Lower lobe of right lung (tissue), 2 donors: ENCODE results near the gene PARS2. TPM values are rescaled to one million over a fixed set of nuclear protein-coding genes. Genes with fewer than 3 reads are reported as not detected.

Experiments
- ATAC-seq, 2 donors: fragments of 200-7000 bp; cut with Tn5 transposase; one replicate each; pipeline ENCODE4 v1.9.1; 2020 to 2022; ENCODE audit warnings: mild to moderate bottlenecking in 2 of 2, moderate library complexity in 2 of 2
- DNase-seq: peaks from one replicate; pipeline ENCODE4 v3.0.0-alpha.2; 2020
- H3K27ac ChIP-seq: fragments of 200-600 bp; one replicate; pipeline ENCODE4 v1.8.0; 2022
- H3K27me3 ChIP-seq: fragments of 200-600 bp; one replicate; pipeline ENCODE4 v1.8.0; 2022; ENCODE audit warnings: low read depth
- H3K36me3 ChIP-seq: fragments of 200-600 bp; one replicate; pipeline ENCODE4 v1.8.0; 2022; ENCODE audit warnings: mild to moderate bottlenecking
- H3K4me1 ChIP-seq: fragments of 200-600 bp; one replicate; pipeline ENCODE4 v1.8.0; 2022
- H3K4me3 ChIP-seq: fragments of 200-600 bp; one replicate; pipeline ENCODE4 v1.8.0; 2022; ENCODE audit warnings: mild to moderate bottlenecking
- H3K9me3 ChIP-seq: fragments of 200-600 bp; one replicate; pipeline ENCODE4 v1.8.0; 2022
- CTCF ChIP-seq: fragments of 200-600 bp; IDR thresholded peaks from one replicate; pipeline ENCODE4 v1.8.0; 2022; ENCODE audit warnings: antibody characterized with exemption, mild to moderate bottlenecking
- intact Hi-C: fragments of 100-400 bp; cut with DNase I; formaldehyde crosslinking; loops from one replicate; pipeline ENCODE4 v1.11.0; 2022
- total RNA-seq: library from RNA; stranded (reverse); fragmentation: NEBNext Ultra II Directional; extraction: Animal tissue kit (Norgen Biotek cat#: 25700); gene quantifications from one replicate; pipeline ENCODE4 v1.2.1, GENCODE V29; 2021
- donor health status: DM: no; HTN: yes; CAD: no; lungs with severe emphysema.

Gene PARS2
- total RNA-seq, 1 donor from 2014 or later = 3.3 TPM

- H3K27me3 ChIP-seq = no peaks in the 10 kb centered on the region
- H3K36me3 ChIP-seq = peaks cover 22% of the 10 kb centered on the region
- no peak overlapping the region for H3K4me3 ChIP-seq
- no peak for TF ChIP-seq CTCF
- peak; percentile 16 to 23 for ATAC-seq
- no peak overlapping the region for H3K27ac ChIP-seq
- no peak for DNase-seq
- intact Hi-C loops = no loop called here
- no peaks in the 10 kb centered on the region for H3K9me3 ChIP-seq
- no peaks in the 10 kb centered on the region for H3K4me1 ChIP-seq
Observed at GRCh38 chr1:54754486-54755285, 9.6 kb downstream of the PARS2 start.

- ATAC-seq (peak in 1 of 2 donors; percentile 14), DNase-seq (no peak)
- H3K27me3 ChIP-seq = no peaks in the 10 kb centered on the region
- H3K4me3 ChIP-seq = no peak overlapping the region
- H3K4me1 ChIP-seq = no peaks in the 10 kb centered on the region
- TF ChIP-seq CTCF = no peak
- intact Hi-C loops = no loop called here
- H3K27ac ChIP-seq = no peak overlapping the region
- no peaks in the 10 kb centered on the region for H3K9me3 ChIP-seq
- peaks cover 22% of the 10 kb centered on the region for H3K36me3 ChIP-seq
Observed at GRCh38 chr1:54754045-54754444, 10.3 kb downstream of the PARS2 start.

- H3K36me3 ChIP-seq = no peaks in the 10 kb centered on the region
- DNase-seq (no peak), ATAC-seq (no peak)
- H3K4me3 ChIP-seq = no peak overlapping the region
- no peaks in the 10 kb centered on the region for H3K4me1 ChIP-seq
- H3K9me3 ChIP-seq = no peaks in the 10 kb centered on the region
- no peaks in the 10 kb centered on the region for H3K27me3 ChIP-seq
- no peak for TF ChIP-seq CTCF
- intact Hi-C loops = no loop called here
- H3K27ac ChIP-seq = no peak overlapping the region
Observed at GRCh38 chr1:54751426-54751825, 12.9 kb downstream of the PARS2 start.

- Histone ChIP-seq H3K9me3 (no peaks in the 10 kb centered on the region), H3K27me3 (no peaks in the 10 kb centered on the region), H3K4me3 (no peak overlapping the region), H3K4me1 (no peaks in the 10 kb centered on the region), H3K36me3 (no peaks in the 10 kb centered on the region), H3K27ac (no peak overlapping the region)
- no peak for TF ChIP-seq CTCF
- intact Hi-C loops = no loop called here
- no peak for ATAC-seq
- DNase-seq = no peak
Observed at GRCh38 chr1:54750596-54750995, 13.7 kb downstream of the PARS2 start.

GRCh38 chr1:54748094-54748835 is 16.1 kb downstream of the PARS2 start:
- Histone ChIP-seq H3K4me3 (no peak overlapping the region), H3K27me3 (no peaks in the 10 kb centered on the region), H3K27ac (no peak overlapping the region), H3K9me3 (no peaks in the 10 kb centered on the region), H3K36me3 (peaks cover 10% of the 10 kb centered on the region), H3K4me1 (no peaks in the 10 kb centered on the region)
- no peak for TF ChIP-seq CTCF
- intact Hi-C loops = no loop called here
- no peak for ATAC-seq
- DNase-seq = no peak
